NCI-H2029 (cell line): ENCODE data around the gene GABRG2.
"Not testable (repeated sequence)": the region's sequence is repeated elsewhere in the genome, so short reads cannot be mapped to it uniquely, and the experiment has no call there.

ENCODE experiments used
- DNase-seq: peaks from one replicate; lab custom pipeline; 2025; lab: John Stamatoyannopoulos, UW

Gene GABRG2

DNA sequence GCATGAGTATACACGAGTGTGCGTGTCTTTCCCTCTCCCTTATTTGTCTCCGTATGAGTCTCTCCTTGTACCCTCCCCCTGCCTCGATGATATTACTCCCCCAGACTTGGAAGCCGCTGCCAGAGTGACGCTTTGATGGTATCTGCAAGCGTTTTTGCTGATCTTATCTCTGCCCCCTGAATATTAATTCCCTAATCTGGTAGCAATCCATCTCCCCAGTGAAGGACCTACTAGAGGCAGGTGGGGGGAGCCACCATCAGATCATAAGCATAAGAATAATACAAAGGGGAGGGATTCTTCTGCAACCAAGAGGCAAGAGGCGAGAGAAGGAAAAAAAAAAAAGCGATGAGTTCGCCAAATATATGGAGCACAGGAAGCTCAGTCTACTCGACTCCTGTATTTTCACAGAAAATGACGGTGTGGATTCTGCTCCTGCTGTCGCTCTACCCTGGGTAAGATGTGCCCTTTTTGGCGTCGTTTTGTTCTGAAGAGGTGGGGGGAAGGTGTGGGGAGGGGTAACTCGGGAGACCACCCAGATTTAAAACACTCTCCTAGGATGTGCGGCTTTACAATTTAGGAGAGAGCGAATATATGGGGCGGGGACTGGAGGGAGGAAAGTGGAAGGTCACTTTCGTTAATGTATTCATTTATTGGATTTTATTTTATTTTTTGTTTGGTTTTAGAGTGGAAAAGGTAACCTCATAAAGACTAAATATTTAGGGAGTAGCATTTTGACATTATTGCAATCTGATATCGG lies at the start of gene GABRG2:
TSS of gene GABRG2 (plus strand) at position 119 of the 757 bp plus-strand sequence. CDS start at position 346, 227 bp downstream.
- DNase-seq: no peak

DNA sequence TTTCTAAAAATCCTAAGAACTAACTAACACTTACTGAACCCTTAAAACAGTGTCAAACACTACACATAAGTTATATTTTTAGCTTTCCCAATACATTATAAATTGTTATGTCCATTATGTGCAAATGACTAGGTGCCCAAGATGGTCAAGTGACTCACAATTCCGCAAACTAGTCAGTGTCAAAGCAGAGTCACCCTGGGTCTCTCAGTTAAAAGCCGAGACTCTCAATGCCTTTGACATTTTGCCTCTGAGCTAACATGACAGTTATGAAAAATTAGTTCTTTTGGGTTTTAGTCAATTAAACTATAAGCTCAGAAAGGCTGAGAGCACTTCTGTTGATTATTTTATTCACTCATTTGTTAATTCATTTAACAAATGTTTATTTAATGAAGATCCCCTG lies 42.3 kb upstream of the GABRG2 start:
- no peak for DNase-seq

GRCh38 chr5:162026803-162027202 lies 40.8 kb upstream of the GABRG2 start:
- DNase-seq: no peak

DNA sequence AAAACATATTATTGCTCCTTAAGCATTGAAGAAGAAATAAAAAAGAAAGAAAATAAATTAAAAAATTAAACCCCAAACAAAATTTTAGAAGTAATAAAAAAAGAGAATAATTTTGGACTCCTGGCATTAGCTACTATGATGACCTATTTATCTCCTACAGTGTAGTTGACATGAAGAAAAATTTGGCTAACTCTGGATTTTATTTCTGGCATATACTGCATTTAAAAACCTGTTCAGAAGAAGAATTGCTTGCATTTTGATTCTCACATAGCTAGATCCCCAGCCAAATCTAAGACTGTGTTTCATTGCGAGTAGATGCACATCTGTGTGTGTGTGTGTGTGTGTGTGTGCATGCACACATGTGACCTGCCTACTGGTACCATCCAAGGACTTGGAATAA lies 30.1 kb upstream of the GABRG2 start:
- DNase-seq: no peak

GRCh38 chr5:162047279-162047678 lies 20.3 kb upstream of the GABRG2 start:
- no peak for DNase-seq

DNA sequence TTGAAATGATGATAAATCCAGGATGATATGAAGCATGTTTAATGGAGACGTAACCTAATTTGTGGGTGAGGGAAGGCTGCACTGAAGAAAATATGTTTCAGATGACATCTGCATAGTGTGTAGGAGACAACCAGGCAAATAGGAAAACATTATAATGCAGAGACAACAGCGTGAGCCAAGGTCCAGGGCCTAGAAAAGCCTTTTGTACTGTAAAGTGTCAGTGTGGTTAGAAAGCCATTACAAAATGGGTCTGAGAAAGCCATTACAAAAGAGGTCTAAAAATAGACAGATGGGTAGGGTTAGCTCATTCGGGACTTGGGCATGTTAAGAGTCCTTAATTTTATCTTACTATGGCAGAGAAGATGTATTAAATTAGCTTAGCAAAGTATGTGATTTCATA lies 14.9 kb upstream of the GABRG2 start:
- DNase-seq: no peak

GRCh38 chr5:162055095-162055494 lies 12.5 kb upstream of the GABRG2 start:
- not testable (repeated sequence) for DNase-seq

GRCh38 chr5:162067162-162067561 lies 411 bp upstream of the GABRG2 start:
- DNase-seq: no peak

DNA sequence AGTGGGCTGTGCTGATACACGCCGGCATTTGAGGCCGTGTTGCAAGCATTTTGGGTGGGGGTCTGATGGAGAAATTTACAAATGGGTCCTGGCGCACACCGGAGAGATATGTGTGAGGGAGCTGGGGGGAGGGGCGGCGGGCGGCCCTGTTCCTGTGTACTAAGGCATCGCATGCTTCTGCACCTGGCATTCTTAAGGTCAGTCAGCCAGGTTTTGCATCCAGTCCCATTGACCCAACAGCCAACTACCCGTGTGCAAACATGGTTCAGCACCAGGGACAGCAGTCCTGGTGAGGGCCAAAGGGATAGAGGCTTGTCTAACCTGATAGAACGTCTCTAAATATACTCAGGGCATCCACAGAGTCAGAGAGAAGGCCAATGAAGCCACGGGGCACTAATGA lies 839 bp downstream of the GABRG2 start:
- DNase-seq: no peak

DNA sequence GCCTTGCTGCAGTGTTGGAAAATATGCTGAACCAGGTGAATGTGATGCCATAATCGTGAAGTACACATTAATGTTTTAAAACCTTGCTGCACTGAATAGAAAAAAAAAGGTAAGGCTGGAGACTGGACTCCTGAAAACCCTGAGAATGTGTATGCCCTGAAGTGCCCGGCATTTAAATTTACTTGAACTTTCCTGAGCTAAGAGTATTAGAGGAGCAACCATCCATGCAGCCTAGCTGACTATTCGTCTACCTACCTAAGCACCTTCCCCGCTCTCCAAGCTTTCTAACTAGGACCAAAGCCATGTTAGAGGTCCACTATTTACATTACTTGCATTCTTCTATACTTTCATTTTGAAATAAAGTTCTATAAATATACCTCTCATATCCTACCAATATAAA lies 1.4 kb downstream of the GABRG2 start:
- DNase-seq: no peak

GRCh38 chr5:162078805-162079204 lies 11.2 kb downstream of the GABRG2 start:
- no peak for DNase-seq

GRCh38 chr5:162091336-162091735 lies 23.8 kb downstream of the GABRG2 start:
- no peak for DNase-seq

- no peak for DNase-seq
Measured at GRCh38 chr5:162096448-162096847, 28.9 kb downstream of the GABRG2 start.

DNA sequence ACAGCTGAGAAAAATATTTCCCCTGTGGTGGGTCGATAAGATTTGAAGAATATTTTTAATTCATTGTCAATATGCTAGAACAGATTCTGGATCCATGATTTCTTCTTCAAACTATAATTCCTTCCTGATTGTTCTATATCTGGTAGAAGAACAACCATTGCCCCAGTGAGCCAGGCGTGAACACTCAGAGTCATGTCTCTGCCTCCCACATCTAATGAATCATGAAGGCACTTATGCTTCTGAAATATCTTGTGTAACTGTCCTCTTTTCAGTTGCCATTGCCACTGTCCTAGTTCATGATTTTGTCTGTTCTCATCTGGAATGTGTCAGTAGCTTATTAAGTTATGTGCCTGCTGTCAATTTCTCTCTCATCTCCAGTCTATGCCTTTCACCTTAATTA lies 40.0 kb downstream of the GABRG2 start:
- DNase-seq: no peak

DNA sequence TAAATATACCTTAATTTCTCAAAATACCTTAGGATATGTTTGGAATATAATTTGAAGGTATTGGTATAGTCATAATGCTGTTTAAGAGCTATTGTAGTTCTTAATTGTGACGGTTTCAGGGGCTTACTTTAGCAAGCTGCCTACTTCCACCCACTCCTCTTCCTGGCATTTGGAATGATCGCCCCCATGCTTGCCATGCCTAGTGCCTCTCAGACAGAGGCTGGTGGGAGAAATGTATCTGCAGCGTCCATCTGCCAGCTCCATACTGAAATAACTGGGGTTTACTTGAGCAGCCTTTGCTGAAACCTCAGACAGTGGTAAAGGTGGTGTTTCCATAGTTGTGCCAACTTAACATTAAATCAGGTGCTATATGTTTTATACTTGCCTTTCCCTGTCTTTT lies 52.2 kb downstream of the GABRG2 start:
- DNase-seq: no peak

GRCh38 chr5:162128117-162128516 lies 60.5 kb downstream of the GABRG2 start:
- DNase-seq: no peak

DNA sequence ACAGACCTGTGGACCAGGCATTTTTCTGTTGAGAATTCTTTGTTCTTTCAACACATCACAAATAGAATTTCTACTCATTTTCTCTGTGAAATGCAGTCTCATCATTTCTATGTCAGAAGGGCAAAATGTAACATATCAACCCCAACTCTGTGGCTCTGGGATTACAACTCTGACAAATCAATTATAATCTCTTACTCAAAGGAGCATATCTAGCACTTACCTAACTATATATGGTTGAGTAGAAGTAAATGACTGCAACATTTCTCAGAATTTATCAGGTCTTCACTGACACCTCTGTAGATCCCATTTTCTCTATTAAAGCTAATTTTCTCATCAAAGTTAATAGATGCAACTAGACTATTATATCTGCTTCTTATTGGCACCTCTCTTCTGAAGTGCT lies 64.8 kb downstream of the GABRG2 start:
- no peak for DNase-seq

DNA sequence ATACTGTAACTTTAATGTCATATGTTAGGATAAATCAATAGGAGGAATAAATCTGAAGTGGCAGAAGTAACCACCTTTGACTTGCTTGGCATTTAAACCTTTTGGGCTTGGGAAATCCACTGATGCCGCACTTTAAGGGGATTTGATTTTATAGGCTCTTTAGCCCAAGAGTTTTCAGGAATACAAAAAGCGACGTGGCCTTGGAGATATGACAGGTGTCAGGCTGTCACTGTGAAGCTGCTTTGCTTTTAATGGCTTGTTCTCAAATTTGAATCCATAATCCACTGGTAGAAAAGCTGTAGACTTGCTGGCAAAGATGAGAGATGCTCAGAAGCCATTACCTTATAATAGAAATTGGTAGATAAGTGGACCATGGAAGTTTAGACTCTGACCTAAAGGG lies 71.6 kb downstream of the GABRG2 start:
- no peak for DNase-seq

DNA sequence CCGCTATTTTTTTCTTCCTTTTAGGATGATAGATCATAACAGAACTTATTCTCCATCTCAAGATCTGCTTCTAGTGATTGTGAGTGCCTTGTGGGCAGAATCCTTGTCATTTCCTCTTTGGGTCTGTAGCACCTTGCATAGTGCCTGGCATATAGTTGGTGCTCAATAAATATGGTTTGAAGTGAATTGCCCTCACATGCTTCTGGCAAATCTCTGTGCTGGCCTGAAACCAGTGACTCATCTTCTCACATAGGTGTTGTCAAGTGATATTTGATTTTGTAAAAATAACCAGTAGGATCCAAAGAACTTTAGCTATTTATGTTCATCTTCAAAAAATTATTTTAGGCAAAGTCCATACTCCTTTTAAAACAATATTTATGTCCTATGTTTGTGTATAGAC lies 86.7 kb downstream of the GABRG2 start:
- DNase-seq: no peak

DNA sequence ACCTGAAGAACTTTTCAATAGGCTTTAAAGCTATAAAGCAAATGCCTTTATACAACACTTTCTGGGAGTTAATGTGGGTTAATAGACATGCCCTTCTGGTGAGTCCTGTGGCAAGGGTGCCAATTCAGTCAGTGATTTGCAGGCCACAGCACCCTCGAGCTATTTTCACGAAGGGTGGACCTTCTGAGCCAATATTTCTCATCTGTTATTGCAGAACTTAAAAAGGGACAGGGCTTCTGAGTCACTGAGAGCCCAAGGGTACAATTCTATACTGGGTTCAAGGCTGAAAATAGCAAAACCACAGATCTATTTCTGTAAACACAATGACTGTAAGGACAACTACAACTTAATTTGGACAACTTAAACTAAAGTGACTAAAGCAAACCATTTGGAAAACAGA lies 92.8 kb downstream of the GABRG2 start:
- DNase-seq: no peak

- no peak for DNase-seq
Measured at GRCh38 chr5:162163663-162164062, 96.1 kb downstream of the GABRG2 start.

- DNase-seq: no peak
Measured at GRCh38 chr5:162174358-162174974, 106.9 kb downstream of the GABRG2 start.

GRCh38 chr5:162187371-162187770 lies 119.8 kb downstream of the GABRG2 start:
- DNase-seq: no peak

DNA sequence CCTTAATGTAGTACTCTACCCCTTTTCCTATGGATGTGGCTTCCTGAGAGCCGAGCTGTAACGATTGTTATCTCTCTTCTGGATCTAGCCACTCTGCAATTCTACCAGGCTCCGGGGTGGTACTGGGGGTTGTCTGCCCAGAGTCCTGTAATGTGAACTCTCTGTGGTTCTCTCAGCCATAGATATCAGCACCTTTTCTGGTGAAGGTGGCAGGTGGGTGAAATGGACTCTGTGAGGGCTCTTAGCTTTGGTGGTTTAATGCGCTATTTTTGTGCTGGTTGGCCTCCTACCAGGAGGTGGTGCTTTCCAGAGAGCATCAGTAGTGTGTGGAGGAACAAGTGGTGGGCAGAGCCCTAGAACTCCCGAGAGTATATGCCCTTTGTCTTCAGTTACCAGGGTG lies 122.1 kb downstream of the GABRG2 start:
- DNase-seq: no peak
